ENCODE data around the gene HECTD2. TPM values are rescaled to one million over a fixed set of nuclear protein-coding genes. Genes with fewer than 3 reads are reported as not detected.

The HECTD2 gene
- total and polyA plus RNA-seq, 2 of the 8 experiments (the other 6 are each of a cell fraction or from before 2014, with no cell fraction given), result 5.7 to 11.9 TPM

DNA sequence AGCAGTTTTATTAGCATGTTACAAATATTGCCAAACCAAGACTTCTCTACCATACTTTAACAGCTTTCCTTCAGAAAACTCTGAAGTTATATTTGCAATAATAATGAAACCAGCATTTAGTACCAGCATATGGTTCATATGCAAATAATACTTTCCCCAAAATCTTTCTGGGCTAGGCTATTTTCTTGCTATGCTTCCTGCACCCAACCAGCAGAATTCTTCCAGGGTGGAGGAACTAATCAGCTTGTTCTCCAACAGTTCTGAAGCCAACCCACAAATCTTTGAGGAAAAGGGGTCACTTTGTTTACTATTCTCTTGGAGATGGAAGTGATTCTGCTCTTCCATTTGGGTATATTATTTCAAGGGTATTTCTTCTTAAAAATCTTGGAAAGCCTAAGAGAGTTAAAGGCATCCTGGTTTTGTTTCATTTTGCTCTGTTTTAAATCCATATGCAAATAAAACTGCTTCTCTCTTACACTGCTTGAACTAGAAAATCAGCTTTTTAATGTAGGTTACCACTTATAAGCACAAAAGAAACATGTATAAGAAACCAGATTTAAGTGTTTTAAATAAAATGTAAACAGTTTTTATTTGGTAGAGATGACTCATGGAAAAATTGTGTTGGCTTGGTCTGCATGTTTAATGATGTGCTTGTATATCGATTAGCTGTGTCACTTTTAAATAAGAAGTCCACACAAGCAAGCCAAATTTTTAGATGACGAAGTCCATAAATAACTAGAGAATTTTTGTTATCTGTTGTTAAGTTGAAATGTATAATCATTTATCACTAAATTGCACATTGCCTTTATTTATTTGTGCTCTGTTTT is 103.7 kb downstream of the HECTD2 start (continued):
- no peak for TF ChIP-seq GTF2F1 (IDR thresholded peaks at IDR 0.05; ENCODE audit: borderline replicate concordance, low read depth, low read length)

Measured in H1 (cell line).